Gastrocnemius medialis (tissue), 4 donors: ENCODE data around the gene RBBP8.

Source experiments
- CTCF ChIP-seq, 5 experiments: fragments of 450-650 bp in 3 of 5; fragments of 200-600 bp in 2 of 5; sonication (generic) in 2 of 5; IDR thresholded peaks in 4 of 5; conservative IDR thresholded peaks in 1 of 5; 1 replicate in 4 of 5; 2 replicates in 1 of 5; pipeline ENCODE4 v1.5.1; 2016 to 2019; ENCODE audit warnings: antibody characterized with exemption in 5 of 5, mild to moderate bottlenecking in 3 of 5, moderate library complexity in 3 of 5
- POLR2A ChIP-seq, 2 donors: fragments of 450-650 bp; IDR thresholded peaks; one replicate each; pipeline ENCODE4 v1.6.1; 2017; ENCODE audit warnings: antibody characterized with exemption in 2 of 2, mild to moderate bottlenecking in 2 of 2, moderate library complexity in 2 of 2

- TF ChIP-seq POLR2A (IDR thresholded peaks at IDR 0.05) (no peak), CTCF (IDR thresholded peaks at IDR 0.05 in 4 of 5, conservative IDR thresholded peaks at IDR 0.05 in 1 of 5) (no peak)
These were observed 123.2 kb downstream of the RBBP8 start for GRCh38 chr18:23056315-23056714.
